GM21390 (cell line): ENCODE results near the gene NFIA.

Experiments
- ATAC-seq: cut with Tn5 transposase; IDR thresholded peaks from one replicate; pipeline ENCODE4 v1.9.1; 2021; ENCODE audit not compliant: unreplicated experiment

The NFIA gene

DNA sequence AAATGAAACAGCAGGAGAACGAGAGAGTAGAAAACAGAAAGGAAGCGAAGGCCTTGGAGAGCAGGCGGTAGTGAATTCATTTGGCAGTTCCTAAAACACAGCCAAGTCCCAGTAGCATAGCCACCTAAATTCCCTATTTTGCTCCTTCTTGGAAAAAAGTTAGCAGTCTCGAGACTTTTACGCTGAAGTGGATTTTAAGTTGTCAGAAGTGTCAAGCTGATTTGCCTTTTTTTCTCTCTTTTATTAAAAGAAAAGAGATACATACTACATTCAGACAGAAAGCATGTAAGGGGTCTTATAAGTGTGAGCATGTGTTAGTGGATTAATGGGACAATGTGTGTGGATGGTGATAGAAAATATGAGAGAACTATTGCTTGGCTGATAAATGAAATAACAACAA lies 19.2 kb downstream of the NFIA start:
- ATAC-seq = no peak

DNA sequence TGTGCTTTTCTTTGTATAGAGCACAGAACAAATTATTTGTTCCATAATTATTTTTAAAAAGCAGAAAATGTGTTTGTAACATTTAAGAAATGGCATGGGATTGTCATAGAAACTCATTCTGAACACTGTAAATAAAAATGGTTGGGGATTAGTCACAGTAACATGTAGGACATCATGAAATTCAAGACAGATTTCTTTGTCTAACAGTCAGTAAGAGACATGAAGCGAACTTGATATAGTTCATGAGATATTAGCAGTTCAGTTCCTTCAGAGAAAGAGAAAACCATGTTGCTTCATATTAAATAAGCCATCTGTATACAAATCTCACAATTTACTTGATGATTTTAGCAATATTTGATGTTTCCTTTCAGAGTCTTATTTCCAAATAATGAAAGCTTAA lies 19.7 kb downstream of the NFIA start:
- ATAC-seq = no peak

DNA sequence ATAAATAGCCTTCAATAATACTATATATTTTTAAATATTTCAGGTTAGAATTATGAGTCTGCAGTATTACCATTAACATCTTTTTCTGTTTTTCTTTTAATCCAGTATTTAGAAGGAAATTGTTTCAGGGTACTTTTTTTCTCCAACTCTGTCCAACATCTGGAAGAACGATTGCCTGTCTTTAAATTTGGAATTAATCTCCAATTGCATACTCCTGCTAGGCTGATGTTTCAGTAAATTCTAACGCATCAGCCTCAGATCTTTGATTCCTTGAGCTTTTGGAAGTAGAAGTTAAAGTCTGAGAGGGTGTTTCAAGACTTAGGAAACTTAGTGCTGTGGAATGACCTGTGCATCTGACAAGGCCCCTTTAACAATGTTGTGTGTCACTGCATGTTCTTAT lies 20.3 kb downstream of the NFIA start:
- ATAC-seq = no peak

DNA sequence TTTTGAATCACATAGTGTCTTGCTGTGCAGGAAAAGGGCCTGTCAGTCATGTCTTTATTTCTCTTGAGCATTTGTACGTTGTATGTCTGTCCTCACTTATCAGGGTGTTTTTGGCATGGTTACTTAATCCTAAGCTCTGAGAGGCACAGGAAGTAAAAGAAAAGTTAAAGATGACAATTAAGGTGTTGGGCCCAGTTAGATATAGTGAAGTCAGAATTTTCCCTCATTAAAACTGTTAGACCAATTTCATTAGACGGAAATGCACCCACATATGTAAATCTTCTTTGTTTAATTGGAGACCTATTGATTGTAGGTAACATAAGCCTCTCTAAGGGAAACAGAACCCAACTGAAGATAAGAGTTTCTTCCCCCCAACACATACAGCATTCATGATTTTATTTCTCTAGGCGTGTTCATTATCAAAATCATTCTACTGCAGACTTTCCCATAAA lies 21.9 kb downstream of the NFIA start:
- ATAC-seq = no peak

DNA sequence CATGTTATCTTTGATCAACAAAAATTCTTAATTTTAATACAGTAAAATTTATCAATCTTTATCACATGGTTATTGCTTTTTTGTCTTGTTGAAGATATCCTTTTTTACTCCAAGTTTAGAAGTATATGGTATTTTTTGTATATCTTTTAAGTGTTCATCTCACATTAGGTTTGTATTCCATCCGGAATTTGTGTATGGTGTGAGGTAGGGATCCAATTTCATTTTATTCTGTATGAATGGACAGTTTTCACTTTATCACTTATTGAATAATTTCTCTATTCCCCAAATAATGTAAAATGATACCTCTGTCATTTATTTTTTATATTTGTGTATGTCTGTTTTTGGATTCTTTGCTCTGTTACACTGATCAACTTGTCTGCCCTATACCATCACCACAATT lies 25.3 kb downstream of the NFIA start:
- no peak for ATAC-seq

DNA sequence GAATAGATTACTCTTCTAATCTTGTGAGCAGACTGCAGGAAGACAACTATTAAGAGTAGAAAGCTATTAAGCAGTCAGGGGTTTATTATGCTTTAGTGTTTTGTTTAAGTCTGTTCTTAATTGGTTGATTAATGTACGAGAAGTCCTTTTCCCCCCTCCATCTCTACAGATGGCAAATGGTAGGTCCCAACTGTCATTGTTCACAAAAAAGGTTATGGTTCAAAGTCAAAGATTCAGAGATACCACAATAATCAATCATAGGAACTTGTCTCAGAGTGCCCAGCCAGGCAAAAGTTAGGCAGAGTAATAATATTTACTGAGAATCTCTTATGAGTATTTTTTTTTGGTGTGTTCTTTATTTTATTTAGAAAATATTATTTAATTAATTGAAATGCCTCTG lies 26.8 kb downstream of the NFIA start:
- no peak for ATAC-seq

DNA sequence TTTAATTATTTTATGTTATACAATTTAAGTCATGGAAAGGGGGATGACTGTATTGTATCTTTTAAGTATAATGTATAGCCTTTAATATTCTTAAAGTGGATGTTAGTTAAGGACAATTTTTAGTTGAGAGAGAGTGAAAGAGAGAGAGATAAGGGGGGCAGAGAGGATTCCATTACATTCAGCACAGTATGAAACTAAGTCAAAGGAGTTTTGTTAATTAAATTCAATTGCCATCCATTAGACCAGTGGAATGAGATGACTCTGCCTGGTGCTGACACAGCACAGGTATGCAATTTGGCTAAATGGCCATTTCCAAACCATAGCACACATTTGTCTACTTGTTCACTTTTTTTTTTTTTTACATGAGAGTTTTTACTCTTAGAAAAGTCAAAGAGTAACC lies 27.5 kb downstream of the NFIA start:
- ATAC-seq = no peak

DNA sequence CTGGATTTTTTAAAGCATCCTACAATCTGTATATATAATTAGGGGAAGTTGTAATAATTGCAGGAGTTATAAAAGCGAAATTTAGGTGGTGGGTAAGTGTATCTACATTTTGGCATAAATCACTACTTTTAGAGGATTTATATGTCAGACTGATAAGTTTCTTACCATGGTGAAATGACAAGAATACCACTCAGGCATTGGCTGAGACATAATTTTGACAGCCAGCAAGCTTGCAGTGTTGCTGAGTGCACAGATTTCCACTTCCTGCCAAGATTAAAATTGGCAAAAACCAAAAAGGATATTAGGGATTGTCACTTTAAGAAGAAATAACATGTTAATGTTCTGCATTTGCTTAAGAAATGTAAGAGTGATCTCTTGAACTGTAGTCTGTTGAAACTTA lies 28.2 kb downstream of the NFIA start:
- no peak for ATAC-seq

DNA sequence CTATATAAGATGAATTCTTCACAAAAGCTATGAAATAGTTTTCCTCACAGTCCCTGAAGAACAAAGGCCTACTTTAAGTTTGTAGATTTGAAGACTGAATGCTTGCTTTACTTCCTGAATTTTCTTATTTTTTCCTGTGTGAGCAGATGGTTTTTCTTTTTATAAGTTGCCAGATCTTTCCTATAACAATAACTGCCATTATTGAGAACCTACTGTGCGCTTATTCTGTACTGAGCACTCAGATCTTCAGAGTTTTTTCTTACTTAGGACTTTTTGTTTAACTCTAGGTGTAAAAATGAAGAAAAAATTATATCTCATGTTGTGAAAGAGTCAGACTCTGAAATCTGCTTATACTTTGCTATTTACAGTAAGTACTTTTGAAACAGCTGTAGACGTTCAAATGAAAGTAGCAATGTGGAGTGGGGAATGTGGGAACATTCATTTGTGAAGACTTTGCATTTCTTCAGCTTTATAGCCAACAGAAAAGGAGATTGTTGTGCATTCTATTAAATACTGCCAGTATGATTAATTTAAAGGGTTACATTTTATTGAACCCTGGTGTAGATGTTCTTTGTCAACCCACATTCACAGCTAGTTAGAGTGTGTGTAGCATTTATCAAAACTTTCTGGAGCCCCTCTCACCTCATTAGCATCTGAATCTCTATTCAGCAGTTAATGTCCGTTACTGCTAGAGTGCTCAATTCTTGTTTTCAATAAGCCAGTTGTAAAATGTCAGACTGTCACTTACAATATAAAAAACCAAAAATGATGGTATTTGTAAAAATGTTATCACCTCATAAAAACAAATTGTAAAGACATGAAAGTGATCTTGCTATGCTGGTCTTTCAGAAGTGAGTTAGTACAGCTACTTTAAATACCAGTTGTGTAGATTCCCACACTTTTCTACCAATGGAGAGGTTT lies 29.0 kb downstream of the NFIA start:
- ATAC-seq = no peak

DNA sequence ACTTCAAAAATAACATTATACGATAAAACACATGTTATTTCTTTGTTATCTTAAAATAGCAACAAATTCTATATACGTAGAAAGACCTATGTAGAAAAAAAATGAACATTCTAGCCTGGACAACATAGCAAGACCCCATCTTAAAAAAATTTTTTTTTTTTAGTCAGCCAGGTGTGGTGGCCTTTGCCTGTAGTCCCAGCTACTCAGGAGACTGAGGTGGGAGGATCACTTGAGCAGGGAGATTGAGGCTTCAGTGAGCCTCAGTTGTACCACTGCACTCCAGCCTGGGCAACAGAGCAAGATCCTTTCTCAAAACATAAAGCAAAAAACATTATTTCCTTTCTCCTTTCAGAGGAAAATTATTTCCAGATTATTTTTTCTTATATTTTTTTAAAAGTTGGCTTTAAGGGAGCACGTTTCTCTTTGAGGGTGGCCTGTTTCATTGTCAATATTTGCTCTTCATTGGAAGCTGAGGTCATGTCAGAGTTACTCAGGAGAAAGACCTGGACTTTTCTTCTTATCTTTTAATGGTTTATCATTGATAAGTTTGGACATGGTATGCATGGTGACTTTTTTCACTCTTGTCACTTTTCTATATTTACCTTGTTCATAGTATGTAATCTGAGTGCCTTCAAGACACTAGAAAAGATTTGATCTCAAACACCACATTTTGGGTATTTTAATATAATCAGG lies 32.0 kb downstream of the NFIA start:
- ATAC-seq = no peak

DNA sequence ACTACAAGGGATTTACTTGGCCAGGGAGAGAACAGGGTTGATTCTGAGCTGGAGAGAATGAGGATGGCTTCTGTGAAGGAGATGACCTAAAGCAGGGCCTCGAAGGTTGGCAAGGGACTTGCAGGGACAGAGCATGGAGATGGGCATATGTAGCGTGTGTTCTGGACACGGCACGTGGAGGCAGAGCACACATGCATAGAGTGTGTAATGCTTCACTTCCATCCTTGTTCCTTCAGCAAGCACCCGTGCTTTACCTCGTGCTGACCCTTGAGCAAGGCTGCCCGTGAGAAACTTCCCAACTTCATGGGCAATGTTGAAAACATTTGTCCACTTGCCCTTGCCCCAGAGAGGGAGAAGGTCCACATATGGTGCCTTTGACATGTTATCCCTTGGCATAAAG lies 33.1 kb downstream of the NFIA start:
- ATAC-seq = no peak

DNA sequence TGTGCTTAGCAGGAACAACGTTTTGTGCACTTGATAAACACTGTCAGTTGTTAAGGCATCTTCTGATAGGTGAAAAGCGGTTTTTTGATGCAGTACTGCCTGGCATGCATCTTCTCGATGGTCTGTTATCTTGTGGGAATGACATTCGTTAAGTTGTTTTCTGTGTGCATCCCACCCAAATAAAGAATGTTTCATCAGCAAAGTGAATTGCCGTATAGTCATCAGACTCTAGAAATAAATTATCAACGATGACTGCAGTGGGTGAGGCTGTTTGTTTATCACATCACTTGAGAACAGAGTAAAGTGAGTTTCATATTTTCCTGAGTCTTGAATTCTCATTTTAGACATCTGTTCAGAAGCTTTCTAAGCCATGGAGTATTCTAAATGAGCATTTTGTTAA lies 34.1 kb downstream of the NFIA start:
- ATAC-seq = no peak

DNA sequence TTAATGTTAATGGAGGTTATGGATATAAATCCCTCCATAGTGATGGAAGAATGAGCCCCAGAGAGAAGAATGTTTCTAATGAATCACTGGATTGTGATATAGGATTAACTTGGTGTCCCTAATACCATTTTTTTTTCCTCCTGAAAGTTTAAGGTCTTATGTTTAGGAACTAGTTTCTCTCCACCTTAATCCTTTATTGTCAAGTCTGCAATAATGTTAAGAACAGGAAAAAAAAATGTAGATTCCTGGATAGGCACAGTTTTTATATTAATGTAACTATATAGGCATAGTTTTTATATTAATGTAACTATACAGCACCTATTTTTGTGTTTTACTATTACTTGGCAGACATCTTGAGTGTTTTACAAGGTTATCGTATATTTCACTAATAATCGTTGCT lies 34.9 kb downstream of the NFIA start:
- ATAC-seq = no peak

DNA sequence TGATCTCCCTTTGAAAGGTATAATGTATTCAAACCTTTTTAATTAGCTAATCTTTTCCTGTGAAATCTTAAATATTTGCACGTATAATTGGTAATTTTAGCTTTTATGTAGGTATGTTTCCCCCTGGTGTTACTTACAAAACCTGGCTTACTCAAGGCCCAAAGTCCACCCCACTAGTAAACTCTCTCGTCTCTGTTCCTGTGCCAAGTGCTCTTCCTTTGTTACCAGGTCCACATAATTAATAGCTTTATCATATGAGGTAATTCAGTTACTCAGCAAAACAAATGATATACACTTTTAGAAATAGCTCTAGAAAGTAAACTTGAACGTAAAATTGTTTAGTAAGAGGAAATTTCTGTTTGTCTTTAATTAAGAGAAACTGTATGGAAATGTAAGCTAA lies 36.7 kb downstream of the NFIA start:
- ATAC-seq = no peak

DNA sequence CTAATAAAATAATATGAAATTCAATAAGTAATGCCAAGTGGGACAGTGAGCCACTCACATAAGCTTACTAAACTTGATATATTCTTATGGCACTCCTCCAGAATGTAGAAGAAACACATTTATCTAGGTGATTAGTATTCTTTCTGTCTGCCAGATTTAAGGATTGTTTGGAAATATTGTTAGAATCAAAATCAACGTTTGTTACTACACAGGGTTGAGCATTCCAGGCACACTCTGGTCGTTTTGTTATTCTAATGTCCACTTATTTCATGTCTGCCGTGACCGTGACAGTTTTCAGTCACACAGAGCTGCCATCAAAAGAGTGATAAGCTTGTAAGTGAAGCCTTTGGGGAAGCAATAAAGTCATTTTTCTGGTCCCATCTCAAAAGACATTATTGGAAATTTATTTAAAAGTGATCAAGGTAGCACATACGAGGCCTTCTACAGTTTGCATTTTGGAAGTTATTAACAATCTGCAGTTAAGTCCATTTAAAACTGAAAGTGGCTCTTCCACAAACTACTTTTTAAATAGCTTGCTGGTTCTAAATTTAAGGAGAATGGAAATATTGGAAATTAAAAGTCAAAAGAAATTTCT lies 38.0 kb downstream of the NFIA start:
- no peak for ATAC-seq

DNA sequence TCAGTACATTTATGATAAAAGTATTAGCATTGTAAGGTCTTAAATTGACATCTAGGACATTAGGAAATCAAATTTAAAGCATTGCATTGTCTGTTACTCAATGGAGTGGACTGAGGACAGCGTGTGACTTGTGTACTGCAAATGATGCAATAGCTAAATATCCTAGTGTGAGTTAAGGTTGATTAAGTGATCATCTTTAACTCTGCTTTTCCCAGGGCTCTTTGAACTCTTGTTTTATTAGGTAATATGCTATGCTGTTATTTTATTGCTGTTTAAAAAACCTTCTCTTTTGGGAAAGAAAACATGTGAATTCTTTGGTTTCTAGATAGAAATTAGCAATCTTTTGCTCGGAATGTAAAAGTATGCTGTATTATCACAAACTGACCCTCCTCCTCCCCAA lies 38.6 kb downstream of the NFIA start:
- ATAC-seq = no peak

DNA sequence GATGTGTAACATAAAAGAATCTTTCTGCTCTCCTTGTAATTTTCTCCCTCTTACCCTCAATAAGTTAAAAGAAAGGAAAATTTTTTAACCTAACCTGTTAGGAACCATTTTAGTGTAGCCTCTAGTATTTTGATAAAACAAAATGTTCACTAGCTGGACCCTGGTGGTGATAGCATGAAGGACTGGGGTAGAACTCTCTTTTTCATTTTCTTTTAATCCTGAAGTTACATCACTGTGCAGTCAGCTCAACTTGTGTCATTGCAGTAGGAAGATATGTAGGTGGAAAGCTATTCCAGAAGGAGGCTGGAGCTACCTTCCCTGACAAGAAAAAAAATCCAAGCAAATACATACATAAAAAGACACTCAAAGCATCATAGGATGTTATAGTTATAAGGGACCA lies 39.3 kb downstream of the NFIA start:
- no peak for ATAC-seq

DNA sequence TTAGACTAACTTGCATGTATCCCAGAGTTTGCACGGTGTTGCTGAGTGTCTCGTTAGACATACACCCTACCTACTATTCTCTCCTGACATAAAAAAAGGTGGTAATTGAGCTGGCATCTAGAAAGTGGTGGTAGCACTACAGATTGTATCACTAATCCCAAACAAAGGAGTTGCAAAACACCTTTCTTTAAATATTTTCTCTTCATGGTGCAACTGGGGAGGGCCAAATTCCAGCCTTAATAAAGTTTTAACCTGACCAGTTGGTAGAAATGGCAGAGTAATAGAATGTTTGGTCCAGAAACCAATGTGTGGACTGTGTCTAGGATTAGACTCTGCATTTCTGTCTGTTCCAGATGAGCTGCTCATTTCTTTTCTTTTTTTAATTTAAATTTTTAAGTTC lies 40.0 kb downstream of the NFIA start:
- ATAC-seq = no peak

DNA sequence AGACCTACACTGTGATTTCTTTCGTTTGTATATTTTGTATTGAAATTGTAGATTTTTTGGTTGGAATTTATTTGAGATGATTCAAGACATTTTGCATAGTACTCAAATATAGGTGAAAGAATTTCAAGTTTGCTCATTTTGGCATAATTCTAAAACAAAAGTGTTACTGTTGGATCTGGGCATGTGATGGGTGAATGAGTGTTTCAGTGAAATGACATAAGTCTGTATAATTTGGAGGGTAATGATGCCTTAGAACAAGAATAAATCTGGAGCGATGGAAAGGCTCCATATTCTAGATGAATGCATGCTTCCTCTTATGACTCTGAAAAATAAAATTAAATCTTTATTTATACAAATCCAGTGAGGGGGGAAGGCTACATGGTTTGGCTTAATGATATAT lies 41.0 kb downstream of the NFIA start:
- no peak for ATAC-seq

DNA sequence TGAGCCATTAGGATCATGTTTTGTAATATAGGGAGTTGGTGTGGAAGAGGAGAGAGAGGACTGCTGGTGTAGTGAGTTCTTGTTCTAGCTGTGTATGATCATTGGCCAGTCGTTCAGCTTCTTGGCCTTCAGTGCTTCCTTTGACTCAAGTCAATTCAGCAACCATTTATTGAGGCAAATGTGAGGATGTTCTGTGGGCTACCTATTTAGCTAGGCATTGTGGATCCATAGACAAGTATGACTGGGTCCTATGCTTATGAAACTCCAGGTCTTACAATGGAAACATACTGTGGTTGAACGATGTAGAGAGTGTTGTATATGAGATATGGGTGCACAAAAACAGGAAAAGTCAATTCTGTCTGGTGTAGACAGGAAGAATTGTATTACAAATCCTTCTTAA lies 41.7 kb downstream of the NFIA start:
- ATAC-seq = no peak

DNA sequence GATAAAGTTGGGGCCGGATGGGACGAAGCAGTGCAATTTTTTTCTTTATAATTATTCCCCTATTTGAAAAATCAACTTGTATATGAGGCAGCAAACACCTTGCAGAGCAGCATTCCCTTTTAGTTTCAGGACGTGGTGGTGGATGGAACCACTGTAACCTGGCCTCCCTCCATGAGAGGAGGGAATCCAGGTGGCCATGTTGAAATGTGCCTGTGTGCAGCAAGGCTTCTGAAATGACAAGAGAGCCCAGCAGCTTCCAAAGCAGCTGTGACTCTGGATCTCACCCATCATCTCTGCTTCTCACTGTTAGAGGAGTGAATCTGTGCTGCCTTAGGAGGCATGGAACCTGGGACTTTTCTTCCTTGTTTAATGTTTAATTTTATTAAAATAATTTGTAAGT lies 42.3 kb downstream of the NFIA start:
- no peak for ATAC-seq

DNA sequence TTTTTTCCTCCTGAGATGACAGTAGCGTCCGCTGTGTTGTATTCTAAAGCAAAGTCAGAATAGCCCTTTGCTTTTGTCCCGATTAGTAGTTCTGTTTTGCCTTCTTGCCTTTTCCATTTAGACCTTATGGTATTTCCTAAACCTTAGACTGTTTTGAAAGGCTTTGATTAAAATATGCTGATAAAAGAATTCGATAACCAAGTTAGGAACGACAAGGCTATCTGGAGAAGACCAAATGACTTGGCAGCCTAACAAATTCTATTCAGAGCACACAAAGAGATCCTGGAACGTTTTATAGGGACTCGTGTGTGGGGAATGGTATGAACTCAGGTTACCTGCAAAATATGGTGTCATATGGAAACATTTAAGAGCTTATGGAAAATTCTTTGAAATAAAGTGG lies 42.9 kb downstream of the NFIA start:
- no peak for ATAC-seq
